RWPE1 (cell line): ENCODE data around the gene CACYBP.

Source experiments
- CTCF ChIA-PET: fragments of 350-600 bp; sonication (Branson Sonifier 250); formaldehyde crosslinking; extraction: SDS; loops from one replicate; lab custom pipeline; 2021; lab: Yijun Ruan, JAX
- POLR2A ChIA-PET: fragments of 400-600 bp; formaldehyde crosslinking; extraction: SDS; loops from one replicate; lab custom pipeline; 2020; ENCODE audit warnings: antibody characterized with exemption; ENCODE audit not compliant: low non-redundant PET; lab: Yijun Ruan, JAX
- DNase-seq: peaks from one replicate; pipeline ENCODE4 v3.0.0; 2012; ENCODE audit warnings: low spot score
- H3K27ac ChIP-seq: fragments of 450-650 bp; 2 replicates; pipeline ENCODE4 v1.5.1; 2017
- CTCF ChIP-seq: fragments of 450-650 bp; conservative IDR thresholded peaks from 2 replicates; pipeline ENCODE4 v1.5.1; 2017; ENCODE audit warnings: low read depth, mild to moderate bottlenecking

The CACYBP gene

GRCh38 chr1:174998569-174999215, 1.1 kb upstream of the CACYBP start:
- POLR2A ChIA-PET, result interaction anchor here (0.6 to 1.0 kb wide), 2 partner anchors 25 to 703 kb away, joined by 3 to 6 read pairs; no protein-coding TSS in a partner anchor

GRCh38 chr1:174999216-174999935, 371 bp upstream of the CACYBP start:
- no peak for TF ChIP-seq CTCF
- POLR2A ChIA-PET, result interaction anchor here (0.6 to 1.0 kb wide), 3 partner anchors 8 to 704 kb away, joined by 3 to 6 read pairs (median 5); no protein-coding TSS in a partner anchor
- peak overlapping the region; percentile 96 for H3K27ac ChIP-seq
- DNase-seq, result peak; percentile 94
- CTCF ChIA-PET, result interaction anchor here (0.7 to 1.5 kb wide), 4 partner anchors 10 to 189 kb away, joined by 3 to 6 read pairs (median 4); no protein-coding TSS in a partner anchor

More at GRCh38 chr1:174998569-174999215, 1.1 kb upstream of the CACYBP start:
- peak; percentile 70 for DNase-seq
- CTCF ChIA-PET, result interaction anchor here (0.6 to 1.5 kb wide), 8 partner anchors 9 to 937 kb away, joined by 3 to 6 read pairs (median 4); no protein-coding TSS in a partner anchor
- peak overlapping the region; percentile 96 for H3K27ac ChIP-seq
- TF ChIP-seq CTCF, result peak; percentile 74

GRCh38 chr1:175000697-175001187, 995 bp downstream of the CACYBP start:
- ChIA-PET POLR2A (interaction anchor here (1.2 kb wide), 1 partner anchor 22 kb away, joined by 4 read pairs; the partner anchor contains the start of gene MRPS14), CTCF (interaction anchor here (0.6 kb wide), 1 partner anchor 154 kb away, joined by 4 read pairs; no protein-coding TSS in a partner anchor)
- DNase-seq, result no peak
- peak overlapping the region; percentile 96 for H3K27ac ChIP-seq
- no peak for TF ChIP-seq CTCF

- ChIA-PET POLR2A (no interaction called here), CTCF (interaction anchor here (0.6 kb wide), 1 partner anchor 39 kb away, joined by 9 read pairs; no protein-coding TSS in a partner anchor)
- TF ChIP-seq CTCF, result no peak
- no peak overlapping the region for H3K27ac ChIP-seq
- no peak for DNase-seq
Observed at GRCh38 chr1:175002910-175003517, 3.3 kb downstream of the CACYBP start.

DNA sequence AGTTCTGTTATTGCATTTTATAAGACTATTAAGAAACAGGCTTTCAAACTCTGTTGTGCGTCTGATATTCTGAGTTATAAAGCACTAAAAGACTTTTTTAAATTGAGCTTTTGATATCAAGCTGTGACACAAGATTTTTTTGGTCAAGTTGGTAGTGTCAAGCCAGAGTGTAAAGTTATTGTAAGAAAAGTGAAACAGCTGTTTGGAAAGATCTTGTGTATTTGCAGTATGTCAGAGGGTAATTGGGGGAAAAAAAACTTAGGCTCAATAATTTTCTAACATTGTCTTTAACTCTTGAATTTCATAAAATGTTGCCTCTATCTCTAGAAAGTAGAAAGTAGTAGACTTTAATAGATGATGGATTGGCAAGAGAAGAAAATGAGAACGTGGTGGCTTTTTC, 3.8 kb downstream of the CACYBP start:
- DNase-seq, result no peak
- ChIA-PET POLR2A (no interaction called here), CTCF (no interaction called here)
- TF ChIP-seq CTCF, result no peak
- H3K27ac ChIP-seq, result no peak overlapping the region
